ENCODE results near the gene TRMT61A.

Gene TRMT61A

GRCh38 chr14:103569408-103569807 lies 40.4 kb downstream of the TRMT61A start:
- no peak for DNase-seq

DNA sequence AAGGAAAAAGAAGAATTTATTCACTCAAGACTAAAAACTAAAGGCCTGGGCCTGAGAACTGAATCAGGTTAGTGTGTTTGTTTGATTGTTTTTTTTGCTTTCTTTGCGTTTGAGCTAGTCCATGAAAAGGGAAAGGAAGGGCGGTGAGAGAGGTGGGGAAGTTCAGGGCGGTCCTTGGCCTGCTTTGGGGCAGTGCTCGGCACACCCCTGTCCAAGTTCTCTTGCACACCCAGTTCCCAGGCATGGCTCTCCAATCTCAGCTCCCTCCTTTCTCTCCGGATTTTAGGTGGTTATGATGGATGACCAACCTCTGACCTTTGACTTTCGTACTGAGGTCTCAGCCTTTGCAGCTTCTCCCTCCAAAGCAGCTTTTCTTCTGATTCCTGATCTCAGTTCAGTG lies 45.1 kb downstream of the TRMT61A start:
- no peak for DNase-seq

DNA sequence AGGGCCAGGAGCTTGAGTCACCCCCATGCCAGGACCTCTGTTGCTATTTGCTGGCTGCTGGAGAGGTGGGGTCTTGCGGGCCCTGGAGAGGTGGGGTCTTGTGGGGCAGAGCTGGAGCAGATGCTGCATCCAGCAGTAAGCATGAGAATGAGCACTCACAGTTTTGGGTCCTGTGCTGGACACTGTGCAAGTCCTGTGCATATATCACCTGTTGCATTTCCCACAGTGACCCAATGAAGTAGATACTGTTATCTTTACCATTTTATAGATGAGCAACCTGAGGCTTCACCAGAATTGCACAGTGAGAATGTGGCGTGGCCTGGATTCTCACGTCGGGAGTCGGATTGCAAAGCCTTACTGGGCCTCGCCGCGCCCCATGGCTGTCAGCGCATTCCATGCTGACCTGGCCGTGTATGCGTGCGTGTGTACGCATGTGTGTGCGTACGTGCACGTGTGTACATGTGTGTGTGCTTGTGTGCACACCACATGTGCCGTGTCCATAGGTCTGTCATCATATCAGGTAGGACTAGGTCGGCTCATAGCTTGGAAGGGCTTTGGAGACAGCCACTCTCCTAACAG lies 45.8 kb downstream of the TRMT61A start:
- DNase-seq: no peak

DNA sequence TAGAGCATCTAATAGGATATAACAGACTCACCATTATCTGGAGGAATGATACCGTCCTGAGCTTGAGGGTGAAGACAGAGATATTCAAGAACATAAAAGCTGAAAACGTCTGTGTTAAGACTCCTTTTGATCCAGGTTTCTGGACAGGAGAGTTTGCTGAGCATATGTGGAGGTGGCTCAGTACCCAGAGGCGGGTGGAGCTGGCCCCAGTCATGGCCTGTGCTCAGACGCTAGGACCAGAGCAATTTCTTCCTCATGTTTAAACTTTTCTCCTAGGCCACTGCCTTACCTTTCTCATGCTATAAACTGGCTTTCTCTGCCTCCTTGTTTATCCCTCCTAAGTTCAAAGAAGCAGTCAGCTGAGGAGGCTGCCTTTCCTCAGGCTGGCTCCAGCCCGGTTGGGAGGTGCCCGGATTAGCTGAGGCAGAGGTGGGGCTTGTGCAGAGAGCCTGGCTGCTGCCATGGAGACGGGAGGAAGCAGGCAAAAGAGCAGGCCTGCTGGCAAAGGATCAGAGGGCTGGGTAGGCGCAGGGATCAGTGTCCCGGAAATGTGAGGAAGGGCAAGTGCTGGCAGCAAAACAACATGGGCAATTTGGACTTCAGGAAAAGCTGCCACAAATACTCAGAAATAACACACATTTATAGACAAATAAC lies 47.5 kb downstream of the TRMT61A start:
- DNase-seq: no peak

- DNase-seq: no peak
Measured at GRCh38 chr14:103578401-103579075, 49.5 kb downstream of the TRMT61A start.

- no peak for DNase-seq
Measured at GRCh38 chr14:103581206-103581605, 52.2 kb downstream of the TRMT61A start.

GRCh38 chr14:103581954-103582703 lies 53.1 kb downstream of the TRMT61A start:
- DNase-seq: no peak

DNA sequence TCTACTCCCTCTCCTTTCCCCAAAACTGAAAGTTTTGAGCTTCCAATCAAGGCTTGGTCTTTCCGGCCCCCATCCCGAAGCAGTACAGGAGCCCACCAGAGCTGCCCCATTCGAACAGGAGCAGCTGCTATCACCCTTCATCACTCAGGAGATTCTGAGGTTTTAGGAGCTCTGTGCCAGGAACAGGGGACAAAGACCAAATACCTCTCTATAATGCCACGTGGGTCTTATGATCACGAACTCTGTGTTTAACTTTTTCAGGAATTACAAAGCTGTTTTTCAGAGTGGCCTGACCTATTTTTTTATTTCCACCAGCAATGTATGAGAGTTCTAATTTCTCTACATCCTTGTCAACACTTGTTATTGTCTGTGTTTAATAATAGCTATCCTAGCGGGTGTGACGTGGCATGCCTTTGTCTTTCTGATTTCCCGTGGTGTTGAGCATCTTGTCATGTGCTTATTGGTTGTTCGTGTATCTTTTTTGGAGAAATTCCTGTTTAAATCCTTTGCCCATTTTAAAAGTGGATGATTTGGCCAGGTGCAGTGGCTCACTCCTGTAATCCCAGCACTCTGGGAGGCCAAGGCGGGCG lies 55.4 kb downstream of the TRMT61A start:
- no peak for DNase-seq
